GM19351 (cell line): ENCODE results near the gene DNMBP.
A peak's percentile ranks its signal among the peaks of the same experiment; 100 is the strongest.
"Not testable (repeated sequence)": the region's sequence is repeated elsewhere in the genome, so short reads cannot be mapped to it uniquely, and the experiment has no call there.

Source experiments
- ATAC-seq: cut with Tn5 transposase; IDR thresholded peaks from one replicate; pipeline ENCODE4 v1.9.1; 2021; ENCODE audit warnings: mild to moderate bottlenecking, moderate library complexity; ENCODE audit not compliant: unreplicated experiment

The DNMBP gene

DNA sequence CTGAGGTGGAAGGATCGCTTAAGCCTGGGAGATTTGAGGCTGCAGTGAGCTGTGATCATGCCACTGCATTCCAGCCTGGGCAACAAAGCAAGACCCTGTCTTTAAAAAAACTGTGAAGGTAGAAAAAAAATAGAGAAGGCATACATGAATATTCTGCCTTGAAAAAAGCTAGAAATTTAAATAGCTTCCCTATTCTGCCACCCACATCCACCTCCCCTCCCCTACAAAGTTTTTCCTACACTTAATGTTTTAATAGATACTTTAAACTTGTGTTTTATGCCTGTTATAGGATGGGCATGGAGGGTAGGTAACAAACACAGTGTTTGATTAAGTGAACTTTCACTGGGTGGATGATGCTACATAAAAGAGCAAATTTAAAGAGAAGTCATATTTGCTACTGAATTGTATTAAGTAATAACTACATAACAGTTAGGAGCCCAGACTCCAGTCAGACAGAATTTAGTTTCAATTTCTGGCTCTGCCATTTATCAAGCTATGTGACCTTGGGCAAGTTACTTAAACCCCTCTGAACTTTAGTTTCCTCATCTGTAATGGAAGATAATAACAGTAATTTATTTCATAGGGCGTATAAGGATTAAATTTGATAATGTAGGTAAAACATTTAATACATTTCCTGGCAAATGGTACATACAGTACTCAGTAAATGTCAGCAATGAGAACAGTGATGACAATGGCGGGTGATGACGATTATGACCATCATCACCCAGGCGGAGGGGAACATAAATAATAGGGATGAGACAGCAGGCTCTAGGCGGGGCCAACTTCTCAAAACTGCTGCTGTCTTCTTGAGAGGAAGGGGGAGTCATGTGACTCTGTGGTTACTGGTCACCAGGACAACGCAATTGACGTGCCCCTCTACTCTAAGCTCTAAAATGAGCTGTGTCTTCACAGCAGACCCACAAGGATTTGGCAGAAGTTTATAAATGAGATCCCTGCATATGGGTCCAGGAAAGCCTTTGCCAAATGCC lies 15.8 kb downstream of the DNMBP start:
- peak; percentile 85 for ATAC-seq

DNA sequence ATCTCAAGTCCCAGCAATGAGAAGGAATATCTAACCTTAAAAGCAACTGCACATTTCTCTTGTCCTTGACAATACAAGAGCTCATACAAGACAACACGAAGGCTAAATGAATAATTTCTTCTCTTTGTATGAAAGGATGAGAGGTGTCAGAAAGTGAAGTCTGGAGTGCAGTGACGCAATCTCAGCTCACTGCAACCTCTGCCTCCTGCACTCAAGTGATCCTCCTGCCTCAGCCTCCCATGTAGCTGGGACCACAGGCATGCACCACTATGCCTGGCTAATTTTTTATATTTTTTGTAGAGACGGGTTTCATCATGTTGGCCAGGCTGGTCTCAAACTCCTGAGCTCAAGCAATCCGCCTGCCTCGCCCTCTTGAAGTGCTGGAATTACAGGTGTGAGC lies 24.1 kb downstream of the DNMBP start:
- ATAC-seq: not testable (repeated sequence)

DNA sequence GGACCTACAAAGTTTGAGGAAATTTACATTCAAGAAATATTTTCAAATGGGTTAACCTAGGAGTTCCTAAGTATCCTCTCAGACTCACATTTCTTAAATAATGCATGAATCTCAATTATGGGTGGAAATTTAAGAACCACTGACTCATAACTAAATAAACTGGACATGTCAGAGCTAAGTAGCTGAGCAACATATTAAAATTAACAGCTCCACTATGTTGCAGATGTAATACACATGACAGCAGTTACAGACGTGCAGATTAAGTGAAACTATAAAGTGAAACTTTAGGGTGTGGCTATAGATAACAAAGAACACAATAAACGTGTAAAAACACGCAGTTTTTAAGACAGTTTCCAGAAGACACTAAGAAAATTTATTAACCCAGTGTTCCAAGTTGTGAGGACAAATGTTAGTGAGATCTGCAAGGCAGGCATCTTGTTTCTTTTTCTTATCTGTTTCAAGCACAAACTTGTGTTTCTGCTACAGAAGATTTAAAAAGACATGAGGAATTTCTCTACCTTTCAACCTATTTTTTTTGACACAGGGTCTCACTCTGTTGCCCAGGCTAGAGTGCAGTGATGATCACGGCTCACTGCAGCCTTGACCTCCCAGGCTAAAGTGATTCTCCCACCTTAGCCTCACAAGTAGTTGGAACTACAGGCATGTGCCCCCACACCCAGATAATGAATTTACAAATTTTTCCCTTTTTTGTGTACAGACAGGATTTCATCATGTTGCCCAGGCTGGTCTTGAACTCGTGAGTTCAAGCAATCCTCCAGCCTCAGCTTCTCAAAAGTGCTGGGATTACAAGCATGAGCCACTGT lies 25.3 kb downstream of the DNMBP start:
- ATAC-seq: peak; percentile 69

DNA sequence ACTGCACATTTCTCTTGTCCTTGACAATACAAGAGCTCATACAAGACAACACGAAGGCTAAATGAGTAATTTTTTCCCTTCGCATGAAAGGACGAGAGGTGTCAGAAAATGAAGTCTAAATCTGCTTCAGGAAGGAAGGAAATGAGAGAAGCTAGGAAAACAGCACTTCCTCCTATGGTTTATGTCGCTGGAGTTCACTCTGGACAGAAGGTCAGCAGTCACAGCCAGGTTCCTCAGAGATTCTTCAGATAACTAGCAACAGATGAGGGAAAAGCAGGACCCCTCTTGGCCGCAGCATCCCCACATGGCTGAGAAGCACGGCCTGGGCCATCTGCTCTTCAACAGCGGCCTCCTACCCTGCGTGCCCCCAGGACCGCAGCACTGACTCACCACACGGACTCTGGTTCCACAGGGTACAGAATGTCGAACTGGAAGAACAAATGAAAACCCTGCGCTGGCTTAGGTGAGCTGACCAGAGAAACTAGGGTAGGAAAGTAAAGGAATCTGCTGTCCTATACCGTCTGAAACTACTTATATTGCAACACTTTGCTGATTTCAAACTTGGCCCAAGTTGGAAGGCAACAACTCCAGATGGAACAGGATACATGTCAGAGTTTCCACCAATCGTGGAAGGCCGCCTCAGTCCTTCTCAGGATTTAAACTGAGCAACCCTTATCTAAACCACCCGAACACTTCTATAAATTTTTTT lies 26.3 kb downstream of the DNMBP start:
- ATAC-seq: no peak

DNA sequence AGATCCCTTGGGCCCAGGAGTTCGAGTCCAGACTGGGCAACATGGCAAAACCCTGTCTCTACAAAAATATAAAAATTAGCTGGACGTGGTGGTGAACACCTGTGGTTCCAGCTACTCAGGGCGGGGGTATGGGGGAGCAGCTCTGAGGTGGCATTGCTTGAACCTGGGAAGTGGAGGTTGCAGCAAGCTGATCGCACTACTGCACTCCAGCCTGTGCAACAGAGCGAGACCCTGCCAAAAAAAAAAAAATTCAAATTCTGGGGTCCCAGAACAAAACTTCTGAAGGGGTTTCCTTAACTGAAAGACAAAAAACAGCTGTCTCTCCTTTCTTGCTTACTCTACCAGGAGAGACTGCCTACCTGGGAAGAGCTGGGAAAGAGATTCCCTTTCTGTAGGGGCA lies 27.0 kb downstream of the DNMBP start:
- ATAC-seq: no peak

DNA sequence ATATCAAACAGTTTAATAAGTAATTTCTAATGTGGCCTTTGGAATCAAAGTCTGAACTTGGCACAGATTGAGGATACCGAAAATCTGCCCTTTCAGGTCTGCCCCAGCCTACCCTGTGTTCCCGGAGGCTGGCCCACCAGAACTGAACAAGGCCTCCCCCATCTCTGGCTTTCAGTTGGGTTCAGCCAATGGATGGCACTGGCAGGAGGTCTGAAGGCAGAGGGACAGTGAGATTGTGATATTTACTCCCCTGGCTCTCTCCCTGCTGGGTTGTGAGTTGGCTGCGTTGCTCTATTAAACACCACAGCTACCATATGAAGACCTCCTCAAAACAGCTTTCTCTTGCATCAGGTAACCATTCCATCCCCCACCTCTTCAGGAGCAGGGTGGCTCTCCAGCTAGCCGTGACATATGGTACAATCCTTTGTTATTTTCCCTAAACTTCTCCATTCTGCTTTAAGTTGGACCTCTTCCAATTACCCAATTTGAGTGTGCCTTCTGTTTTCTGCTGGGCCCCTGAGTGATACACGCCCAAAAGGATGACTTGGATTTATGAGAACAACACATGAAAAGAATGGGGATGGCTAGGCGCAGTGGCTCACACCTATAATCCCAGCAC lies 28.1 kb downstream of the DNMBP start:
- ATAC-seq: no peak

DNA sequence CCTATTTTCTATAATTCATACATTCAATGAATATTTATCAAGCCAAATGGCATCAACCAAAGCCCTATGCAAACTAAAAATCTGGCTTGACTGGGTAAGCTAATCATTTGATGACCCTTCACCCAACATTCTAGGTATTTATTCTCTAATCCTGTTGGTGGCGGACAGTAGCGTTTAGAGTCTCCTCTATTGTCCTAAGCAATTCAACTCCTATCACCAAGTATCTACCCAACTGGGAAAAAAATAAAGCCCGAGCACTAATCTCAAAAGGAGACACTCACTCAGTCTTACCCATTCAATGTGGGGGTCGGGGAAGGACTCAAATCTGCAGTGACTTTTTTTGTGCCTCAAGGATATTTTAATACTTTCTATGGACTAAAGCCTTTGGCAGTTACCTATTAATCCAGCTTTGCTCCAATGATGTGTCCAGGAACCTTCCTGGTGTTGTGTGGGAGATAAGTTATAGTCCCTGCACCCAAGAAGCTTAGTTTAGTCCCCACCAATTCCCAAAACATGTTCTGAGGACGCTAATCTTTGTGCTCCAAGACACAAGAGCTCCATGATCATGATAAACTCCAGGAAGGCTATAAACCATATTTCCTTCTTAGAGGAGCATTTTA lies 30.6 kb downstream of the DNMBP start:
- ATAC-seq: no peak

DNA sequence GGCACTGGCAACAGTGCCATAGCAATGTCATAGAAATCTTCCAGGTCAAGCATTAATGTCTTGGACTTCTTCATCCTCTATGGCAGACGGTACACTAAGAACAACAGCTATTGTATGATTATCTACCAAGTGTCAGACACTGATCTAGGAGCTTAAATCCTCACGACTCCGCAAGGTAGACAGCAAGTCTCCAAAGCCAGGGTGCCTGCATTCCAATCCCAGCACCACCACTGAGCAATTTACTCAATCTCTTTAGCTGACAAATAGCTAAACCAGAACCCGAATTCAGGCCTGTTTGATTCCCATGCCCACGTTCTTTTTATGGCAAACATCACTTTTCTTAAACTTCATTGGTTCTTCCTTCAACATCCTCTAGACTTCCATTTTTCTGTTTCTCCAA lies 31.8 kb downstream of the DNMBP start:
- ATAC-seq: no peak

DNA sequence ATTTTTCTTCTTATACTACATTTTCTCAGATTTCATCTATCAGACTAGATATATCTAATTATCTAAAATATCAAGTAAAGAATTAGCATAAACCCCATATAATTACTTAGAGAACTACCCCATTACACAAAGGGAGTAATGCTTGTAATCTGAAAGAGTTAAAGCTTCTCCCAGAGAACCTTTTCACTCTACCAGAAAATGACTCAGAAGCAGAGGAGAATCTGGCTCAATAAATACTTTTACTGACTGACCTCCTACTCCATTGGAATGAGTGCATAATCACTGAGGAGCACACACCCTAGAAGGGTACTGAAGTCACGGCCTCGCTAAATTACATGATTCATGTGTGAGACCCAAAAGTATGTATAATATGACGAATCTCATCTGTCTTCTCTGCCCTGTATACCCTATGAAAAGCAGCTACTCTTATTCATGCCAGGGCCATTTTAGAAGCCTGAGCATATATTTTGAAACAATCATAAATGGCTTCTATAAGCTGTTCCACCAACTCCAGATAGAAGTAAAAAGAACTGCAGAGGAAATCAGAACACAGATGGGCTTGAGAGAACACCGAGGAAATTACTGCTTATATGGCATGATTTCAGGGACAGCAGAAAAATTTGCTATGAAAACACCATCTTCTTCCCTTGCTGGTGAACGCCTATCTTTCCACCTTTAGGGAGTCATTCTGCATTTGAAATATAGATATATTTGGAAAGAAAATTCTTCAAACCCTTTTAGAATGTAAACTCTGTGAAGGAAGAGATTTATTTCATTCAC lies 32.7 kb downstream of the DNMBP start:
- ATAC-seq: no peak

DNA sequence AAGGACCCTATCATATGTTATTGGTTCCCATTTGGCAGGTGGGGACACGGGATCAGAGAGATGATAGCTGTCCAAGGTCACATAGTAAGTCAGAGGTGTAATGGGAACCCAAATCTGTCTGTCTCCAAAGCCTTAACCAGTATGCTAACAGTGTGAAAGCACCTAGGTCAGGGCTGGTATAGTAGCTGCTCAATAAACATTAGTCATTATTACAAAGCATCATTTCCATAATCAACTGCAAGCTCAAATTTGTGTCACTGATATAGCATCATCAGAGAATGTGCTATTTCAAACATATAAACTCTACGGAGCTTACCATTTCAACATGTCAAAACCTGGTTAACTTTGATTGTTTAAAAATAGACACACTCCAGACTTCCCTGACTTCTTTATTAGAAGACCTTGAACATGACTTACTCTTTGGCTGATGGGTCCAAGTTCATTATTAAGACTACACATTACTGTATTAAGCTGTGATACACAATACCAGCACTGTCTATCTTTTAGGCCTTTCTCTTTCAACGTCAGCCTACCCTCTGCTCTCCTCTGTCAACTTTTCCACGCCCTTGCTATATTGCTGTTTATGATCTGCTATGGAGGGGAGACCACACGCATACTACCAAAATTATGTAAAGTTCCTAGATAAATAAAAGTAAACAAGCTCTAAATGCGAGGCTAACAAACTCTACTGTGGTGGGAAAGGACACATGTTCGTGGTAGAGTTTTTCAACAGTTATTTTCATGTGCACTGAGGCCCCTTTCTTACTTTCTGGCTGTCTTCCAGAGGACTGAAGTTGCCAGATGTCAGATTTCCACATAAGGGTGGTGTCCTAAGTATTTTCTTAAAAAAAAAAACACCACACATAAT lies 33.6 kb downstream of the DNMBP start:
- ATAC-seq: peak; percentile 24

DNA sequence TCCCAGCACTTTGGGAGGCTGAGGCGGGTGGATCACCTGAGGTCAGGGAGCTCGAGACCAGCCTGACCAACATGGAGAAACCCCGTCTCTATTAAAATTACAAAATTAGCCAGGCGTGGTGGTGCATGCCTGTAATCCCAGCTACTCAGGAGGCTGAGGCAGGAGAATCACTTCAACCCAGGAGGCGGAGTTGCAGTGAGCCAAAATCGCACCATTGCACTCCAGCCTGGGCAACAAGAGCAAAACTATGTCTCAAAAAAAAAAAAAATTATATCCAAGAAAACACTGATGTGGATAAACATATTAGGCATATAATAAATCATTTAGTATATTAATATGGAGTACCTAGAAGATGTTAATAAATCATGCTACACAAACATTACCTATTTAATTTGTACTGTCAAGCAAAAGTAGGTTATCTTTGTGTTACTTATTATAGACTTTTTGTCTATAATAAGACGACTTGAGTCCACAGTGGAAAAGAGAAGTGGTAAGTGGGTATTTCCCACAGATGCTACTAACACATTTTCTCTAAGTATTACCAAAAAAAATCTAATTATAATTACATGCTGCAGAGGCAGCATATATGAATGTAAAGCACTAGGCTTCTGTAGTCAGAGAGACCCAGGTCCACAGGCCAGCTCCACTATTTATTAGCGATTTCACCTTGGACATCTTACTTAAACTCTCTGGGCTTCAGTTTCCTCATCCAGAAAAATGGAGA lies 34.5 kb downstream of the DNMBP start:
- ATAC-seq: peak; percentile 58

DNA sequence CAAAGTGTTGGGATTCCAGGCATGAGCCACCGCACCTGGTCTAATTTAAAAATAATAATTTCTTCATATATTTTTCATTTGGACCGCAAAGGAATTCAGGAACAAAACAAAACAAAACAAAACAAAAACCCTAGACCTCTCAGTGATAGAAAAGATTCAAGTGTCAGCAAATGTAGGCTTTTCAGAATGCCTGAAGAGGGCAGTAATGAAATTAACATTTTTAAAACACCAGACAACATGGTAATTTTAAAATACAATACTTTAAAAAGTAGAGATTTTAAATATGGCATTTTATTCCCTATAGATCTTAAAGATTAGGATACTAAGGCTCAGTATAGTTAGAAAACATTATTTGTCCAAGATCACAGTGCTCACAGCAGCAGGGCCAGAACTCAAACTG lies 36.6 kb downstream of the DNMBP start:
- ATAC-seq: no peak

DNA sequence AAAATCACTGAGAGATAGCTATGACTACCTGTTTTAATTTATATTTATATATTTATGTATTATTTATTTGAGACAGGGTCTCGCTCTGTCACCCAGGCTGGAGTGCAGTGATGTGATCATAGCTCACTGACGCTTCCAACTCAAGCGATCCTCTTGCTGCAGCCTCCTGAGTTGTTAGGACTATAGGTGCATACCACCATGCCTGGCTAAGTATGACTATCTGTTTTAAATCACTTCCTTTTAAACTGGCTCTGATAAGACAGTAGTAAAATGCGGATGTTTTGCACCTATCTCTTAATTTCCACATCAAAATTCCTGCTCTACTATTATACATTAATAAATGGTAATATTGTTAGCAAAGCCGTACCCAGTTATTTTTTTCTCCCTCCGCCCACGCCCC lies 41.8 kb downstream of the DNMBP start:
- no peak for ATAC-seq

DNA sequence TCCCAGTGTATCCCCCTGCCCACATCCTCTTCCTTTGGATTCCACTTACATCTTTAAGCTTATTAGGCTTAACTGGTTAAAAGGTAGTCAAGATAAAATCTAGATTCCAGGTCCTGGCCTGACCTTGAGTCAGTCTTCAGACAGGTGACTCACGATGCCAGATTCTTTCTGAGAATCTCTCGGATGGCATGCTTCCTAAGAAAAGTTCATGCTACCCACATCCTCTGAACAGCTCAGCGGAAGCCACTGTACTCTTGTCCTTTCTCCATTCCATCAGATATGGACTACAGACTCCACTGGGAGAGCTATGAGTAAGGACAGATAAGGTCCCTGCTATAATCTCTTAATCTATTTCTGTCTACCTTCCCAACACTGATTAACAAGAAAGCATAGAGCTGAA lies 43.4 kb downstream of the DNMBP start:
- no peak for ATAC-seq

DNA sequence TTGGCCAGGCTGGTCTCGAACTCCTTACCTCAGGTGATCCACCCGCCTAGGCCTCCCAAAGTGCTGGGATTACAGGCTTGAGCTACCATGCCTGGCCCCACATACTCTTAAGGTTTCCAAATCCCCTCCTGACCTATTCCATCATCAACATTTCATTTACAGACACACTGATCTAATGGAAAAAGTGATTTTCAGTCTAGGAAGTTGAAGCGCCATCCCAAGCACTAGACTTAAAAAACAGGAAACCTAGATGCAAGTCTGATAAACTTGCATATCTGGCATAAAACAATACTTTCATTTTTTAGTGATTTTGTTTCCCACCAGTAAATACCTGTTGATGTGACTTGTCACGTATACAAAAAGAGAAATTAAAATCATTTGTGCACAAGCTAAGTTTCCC lies 44.0 kb downstream of the DNMBP start:
- ATAC-seq: no peak

DNA sequence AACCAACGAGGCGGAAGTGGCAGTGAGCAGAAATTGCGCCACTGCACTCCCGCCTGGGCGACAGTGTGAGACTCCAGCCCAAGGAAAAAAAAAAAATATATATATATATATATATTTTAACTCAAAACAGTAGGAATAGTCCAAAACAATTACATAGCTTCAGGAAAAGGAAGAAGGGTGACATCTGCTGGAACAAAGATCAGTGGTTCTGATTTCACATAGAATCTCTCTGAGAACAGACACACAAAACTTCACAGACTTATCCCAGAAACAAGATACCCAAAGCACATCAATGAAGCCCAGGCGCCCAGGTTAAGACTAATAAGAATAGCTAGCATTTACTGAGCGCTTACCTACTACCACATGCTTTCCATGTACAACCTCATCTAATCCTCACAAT lies 45.0 kb downstream of the DNMBP start:
- ATAC-seq: no peak

DNA sequence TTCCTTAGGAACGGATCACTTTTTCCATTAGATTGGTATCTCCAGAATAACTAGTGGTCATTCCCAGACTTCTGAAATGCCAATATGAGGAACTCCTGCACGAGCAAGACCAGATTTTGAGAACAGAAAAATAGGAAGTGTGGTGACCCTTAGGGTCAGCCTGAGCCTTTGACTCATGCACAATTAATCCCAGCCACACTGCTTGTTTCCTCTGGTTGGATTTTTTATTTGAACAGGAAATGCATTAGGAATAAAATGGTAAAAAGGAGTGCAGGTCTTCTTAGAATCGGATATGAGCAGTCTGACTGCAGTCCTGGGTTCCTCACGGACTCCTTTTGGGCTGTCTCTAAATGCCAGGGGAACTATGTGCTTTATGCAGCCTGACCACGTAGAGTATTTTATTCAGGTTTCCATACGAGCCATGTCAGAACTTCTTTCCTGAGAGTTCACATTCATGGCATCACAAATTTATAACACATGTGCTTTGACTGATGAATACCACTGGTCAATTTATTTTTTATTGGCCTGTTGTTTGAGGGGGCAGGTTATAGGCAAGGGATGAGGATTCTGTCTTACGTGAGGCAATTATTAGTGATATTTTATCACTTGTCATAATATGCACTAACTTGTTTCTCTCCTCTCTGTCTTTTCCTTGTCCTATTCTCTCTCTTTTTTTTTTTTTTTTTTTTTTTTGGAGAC lies 46.1 kb downstream of the DNMBP start:
- not testable (repeated sequence) for ATAC-seq
